Left lobe of liver (tissue), 2 donors: ENCODE results near the gene NTSR1. TPM values are rescaled to one million over a fixed set of nuclear protein-coding genes. Genes with fewer than 3 reads are reported as not detected.

Experiments
- ATAC-seq: fragments of 200-7000 bp; cut with Tn5 transposase; one replicate; pipeline ENCODE4 v1.9.1; 2020; ENCODE audit warnings: mild to moderate bottlenecking, moderate library complexity
- DNase-seq: peaks from one replicate; pipeline ENCODE4 v3.0.0-alpha.2; 2020; ENCODE audit warnings: low spot score
- total RNA-seq: library from RNA; stranded (reverse); gene quantifications from one replicate; pipeline ENCODE4 v1.2.1, GENCODE V29; 2021
- donor health status: DM: no; HTN: no; CAD: no; lungs with moderate emphysema.
- donor health status: DM: no; HTN: yes; CAD: no.

The NTSR1 gene
- total RNA-seq, 1 donor from 2014 or later = 0.10 TPM

DNA sequence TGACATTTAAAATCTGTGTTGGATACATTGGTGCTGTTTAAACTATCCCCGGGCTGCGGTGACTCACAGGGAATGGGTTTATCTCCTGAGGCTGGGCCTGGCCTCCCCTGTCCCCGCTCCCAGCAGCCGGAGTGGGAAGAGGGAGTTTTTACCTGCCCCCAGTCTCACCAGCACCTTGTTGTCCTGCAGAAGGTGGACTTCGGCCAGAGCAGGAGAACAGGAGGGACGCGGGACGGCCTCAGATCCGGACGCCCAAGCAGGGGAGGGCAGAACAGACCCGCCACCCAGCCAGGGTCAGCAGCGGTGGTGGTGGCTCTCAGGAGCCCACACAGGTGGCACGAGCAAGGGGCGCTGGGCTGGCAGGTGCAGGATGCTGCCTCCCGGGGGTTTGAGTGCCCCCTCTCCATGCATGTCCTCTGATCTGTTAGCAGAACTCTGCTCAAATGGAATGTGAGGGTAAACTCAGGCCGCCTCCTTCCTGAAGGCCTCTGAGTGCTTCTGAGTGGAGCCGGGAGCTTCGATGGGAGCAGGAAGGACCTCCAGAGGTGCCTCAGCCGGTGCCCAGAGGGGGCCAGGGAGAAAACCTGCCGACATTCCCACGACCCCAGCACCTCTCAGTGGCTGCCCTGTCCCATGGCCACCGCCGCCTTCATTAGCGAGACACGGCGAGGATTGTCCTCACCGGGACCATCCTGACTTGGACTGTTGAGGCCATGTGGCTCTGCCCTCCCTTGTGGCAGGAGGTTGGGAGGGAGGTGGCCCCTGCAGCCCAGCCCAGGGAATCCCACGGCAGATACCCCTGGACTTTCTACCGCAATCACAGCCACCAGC lies 44.2 kb downstream of the NTSR1 start:
- DNase-seq (no peak), ATAC-seq (peak; percentile 15)

DNA sequence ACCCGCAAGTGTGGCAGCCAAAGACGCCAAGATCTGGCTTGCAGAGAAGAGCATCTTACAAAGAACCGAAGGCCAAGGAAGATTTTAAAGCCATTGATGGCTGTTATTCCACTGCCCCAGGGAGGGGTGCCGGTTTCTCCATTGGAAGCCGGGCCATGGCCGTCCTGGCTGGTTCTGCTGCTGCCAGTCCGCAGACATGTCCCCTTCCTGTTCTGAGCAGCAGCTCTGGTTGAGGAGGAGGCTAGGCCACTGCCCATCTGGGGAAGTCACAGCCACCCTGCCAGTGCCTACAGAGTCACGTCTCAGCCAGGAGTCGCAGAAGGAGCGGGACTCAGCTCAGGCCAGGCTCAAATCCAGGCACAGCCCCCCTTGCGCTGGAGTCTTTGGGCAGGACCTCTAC lies 45.0 kb downstream of the NTSR1 start:
- ATAC-seq = no peak

DNA sequence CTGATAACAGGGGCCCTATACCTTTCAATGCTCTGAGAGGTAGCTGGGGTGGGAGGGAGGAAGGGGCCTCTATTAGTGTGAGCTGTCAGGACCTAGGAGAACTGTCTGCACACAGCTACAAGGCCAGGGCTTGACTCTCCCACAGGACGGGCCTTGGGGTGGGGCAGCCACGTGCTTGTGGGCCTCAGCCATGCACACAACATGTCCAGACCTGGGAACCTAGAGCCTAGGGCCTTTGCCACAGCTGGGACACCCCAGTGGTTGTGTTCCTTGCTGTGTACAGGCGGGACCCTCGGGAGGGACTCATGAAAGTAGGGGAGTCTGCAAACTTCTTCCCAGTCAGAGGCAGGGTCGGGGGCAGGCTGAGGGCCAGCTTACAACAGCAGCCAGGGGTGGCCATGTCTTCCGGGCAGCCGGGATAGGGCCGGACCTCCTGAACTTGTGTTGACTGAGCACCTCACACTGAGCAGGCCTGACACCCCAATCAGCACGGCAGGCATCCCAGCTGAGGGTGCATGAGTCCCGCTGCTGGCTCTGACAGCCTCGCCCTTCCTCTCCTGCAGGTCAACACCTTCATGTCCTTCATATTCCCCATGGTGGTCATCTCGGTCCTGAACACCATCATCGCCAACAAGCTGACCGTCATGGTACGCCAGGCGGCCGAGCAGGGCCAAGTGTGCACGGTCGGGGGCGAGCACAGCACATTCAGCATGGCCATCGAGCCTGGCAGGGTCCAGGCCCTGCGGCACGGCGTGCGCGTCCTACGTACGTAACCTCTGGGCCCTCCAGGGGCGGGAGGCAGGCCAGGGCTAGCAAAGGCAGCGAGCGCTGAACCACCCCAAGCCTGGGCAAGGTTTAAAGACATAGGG lies 45.7 kb downstream of the NTSR1 start:
- ATAC-seq (no peak), DNase-seq (no peak)

More for the DNA sequence above, 45.0 kb downstream of the NTSR1 start:
- no peak for DNase-seq

DNA sequence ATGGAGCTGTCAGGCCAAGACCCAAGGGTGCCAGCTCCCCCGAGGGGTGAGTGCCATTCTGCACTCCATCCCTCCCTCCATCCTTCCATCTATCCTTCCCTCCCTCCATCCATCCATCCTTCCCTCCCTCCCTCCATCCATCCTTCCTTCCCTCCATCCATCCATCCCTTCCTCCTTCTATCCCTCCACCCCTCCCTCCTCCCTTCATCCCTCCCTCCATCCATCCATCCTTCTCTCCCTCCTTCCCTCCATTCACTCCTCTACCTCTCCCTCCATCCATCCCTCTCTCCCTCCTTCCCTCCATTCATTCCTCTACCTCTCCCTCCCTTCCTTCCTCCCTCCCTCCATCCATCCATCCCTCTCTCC lies 46.3 kb downstream of the NTSR1 start:
- ATAC-seq (no peak), DNase-seq (no peak)

DNA sequence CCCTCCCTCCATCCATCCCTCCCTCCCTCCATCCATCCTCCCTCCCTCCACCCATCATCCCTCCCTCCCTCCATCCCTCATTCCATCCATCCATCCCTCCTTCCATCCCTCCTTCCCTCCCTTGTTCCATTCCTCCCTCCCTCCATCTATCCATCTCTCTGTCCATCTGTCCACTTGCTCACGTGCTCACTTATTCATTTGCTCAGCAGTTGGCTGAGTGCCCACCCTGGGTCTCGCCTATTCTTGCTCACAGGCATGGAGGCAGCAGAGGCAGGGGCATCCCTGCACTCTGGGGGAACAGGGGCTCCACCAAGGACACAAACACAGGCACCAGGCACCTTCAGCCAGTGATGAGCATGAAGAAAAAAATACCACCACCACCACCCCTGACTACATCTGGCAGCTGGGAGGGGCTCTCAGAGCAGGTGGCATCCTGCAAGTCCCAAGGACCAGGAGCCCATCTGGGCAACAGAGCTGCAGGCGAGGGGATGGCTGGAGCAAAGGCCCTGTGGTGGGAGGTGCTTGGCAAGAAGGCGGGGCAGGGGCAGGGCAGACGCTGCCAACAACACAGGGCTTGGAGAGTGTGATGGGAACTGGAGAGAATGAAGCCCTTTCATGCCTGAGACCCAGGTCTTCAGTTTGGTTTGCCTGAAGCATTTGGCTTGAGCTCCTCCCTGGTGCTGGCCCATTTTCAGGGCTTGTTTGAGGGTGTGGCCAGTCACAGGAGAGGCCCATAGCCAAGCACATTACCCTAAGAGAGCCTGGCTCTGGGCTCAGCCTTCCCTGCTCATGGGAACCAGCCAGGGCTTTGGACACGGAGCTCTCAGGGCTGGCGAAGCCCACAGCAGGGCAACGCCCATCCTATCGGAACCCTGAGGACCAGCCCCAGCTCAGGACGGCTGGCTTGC lies 47.4 kb downstream of the NTSR1 start:
- ATAC-seq = peak; percentile 64
- no peak for DNase-seq

DNA sequence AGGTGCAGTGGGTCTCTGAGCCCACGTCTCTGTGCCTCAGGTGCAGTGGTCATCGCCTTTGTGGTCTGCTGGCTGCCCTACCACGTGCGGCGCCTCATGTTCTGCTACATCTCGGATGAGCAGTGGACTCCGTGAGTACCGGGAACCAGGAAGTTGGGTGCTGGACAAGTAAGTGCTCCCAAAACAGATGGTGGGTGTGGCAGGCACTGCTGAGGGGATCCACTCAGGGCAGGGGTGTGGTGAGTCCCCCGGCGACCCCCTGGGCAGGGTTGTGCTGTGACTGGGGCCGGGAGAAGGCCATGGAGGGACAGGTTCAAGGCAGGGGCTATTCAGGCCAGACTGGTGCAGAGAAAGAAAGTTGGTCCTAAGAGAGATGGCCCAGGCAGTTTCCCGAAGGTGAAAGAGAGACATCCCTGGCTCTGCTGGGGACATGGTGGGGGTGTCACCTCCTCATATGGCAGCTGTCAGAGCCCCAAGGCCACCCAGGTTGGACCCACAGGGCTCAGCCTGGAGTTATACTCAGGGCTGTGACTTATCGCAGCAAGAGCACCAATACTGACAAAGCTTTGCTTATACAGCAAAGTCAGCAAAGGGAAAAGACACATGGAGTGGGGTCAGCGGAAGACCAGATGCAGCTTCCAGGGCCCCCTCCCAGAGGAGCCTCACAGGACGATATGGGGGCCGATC lies 49.7 kb downstream of the NTSR1 start:
- DNase-seq (no peak), ATAC-seq (no peak)

DNA sequence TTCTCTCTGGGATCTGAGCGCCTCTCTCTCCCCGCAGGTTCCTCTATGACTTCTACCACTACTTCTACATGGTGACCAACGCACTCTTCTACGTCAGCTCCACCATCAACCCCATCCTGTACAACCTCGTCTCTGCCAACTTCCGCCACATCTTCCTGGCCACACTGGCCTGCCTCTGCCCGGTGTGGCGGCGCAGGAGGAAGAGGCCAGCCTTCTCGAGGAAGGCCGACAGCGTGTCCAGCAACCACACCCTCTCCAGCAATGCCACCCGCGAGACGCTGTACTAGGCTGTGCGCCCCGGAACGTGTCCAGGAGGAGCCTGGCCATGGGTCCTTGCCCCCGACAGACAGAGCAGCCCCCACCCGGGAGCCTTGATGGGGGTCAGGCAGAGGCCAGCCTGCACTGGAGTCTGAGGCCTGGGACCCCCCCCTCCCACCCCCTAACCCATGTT lies 51.4 kb downstream of the NTSR1 start:
- ATAC-seq = no peak
- no peak for DNase-seq

DNA sequence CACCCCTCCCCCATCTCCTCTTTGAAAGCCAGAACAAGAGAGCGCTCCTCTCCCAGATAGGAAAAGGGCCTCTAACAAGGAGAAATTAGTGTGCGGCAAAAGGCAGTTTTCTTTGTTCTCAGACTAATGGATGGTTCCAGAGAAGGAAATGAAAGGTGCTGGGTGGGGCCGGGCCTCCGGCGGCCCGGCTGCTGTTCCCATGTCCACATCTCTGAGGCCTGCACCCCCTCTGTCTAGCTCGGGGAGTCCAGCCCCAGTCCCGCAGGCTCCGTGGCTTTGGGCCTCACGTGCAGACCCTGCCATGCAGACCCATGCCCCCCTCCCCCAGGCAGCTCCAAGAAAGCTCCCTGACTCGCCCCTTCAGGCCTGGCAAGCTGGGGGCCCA lies 51.8 kb downstream of the NTSR1 start:
- ATAC-seq (no peak), DNase-seq (no peak)

DNA sequence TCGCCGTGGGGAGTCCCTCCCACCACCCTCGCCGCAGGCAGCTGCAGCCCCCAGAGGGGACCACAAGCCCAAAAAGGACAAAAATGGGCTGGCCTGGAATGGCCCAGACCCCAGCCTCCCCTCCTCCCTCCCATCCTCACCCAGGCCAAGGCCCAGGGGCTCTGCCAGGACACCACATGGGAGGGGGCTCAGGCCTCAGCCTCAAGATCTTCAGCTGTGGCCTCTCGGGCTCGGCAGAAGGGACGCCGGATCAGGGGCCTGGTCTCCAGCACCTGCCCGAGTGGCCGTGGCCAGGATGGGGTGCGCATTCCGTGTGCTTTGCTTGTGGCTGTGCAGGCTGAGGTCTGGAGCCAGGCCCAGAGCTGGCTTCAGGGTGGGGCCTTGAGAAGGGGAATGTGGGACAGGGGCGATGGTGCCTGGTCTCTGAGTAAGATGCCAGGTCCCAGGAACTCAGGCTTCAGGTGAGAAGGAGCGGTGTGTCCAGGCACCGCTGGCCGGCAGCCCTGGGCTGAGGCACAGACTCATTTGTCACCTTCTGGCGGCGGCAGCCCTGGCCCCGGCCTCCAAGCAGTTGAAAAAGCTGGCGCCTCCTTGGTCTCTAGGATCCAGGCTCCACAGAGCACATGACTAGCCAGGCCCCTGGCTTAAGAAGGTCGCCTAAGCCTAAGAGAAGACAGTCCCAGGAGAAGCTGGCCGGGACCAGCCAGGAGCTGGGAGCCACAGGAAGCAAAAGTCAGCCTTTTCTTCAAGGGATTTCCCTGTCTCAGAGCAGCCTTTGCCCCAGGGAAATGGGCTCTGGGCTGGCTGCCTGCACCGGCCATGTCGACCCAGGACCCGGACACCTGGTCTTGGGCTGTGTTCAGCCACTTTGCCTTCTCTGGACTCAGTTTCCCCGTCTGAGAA lies 52.5 kb downstream of the NTSR1 start:
- no peak for ATAC-seq
- DNase-seq = no peak

DNA sequence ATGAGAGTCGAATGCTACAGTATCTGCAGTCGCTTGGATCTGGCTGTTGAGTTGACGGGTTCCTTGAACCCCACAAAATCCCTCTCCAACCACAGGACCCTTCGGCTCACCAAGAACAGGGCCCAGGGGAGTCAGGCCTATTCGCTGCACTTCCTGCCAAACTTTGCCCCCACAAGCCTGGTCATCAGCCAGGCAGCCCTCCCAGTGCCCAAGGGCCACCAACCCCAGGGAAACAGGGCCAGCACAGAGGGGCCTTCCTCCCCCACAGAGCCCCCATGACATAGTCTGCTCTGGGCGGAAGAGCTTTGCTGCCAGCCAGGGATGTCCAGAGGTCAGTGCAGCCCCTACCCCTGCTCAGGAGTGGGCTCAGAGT lies 53.1 kb downstream of the NTSR1 start:
- ATAC-seq = no peak

DNA sequence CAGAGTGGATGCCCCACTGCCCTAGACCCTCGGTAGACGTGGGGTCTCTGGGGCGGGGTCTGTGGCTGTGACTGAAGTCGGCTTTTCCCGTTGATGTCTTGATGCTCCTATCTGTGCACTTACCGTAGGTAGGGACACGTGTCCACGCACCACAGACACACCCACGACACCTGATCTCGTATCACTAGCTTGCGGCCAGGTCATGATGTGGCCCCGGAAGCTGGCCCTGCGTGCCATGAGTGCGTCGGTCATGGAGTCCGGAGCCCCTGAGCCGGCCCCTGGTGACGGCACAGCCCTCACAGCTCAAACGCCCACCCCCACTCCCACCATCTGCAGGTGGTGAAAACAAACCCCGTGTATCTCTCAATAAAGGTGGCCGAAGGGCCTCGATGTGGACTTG lies 53.7 kb downstream of the NTSR1 start:
- DNase-seq = no peak
- ATAC-seq = no peak

More for the DNA sequence above, 53.1 kb downstream of the NTSR1 start:
- DNase-seq = no peak

DNA sequence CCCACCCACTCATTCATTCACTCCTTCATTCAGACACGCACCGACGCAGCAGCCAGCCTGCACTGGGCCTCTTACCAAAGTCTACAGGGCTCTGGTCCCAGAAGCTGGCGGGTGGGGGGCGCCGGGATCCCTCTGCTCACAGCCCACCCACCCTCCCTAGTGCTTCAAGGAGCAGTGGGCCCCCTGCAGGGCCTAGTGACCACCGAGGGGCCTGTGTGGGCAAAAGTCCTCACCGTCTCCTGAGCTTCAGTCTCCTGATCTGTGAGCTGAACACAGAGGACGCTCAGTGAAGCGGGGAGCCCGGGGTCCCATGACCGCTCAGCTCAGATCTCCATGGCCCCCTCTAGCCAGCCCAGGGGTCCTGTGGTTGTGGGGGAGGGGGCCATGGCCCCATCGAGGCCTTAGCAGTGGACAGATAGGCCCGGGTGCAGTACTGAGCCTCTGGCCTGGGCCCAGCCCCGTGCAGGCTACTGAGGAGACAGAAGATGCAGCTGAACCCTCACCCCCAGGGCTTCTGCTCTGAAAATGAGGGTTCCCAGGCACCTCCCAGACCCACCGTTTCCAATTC lies 54.2 kb downstream of the NTSR1 start:
- ATAC-seq = no peak

DNA sequence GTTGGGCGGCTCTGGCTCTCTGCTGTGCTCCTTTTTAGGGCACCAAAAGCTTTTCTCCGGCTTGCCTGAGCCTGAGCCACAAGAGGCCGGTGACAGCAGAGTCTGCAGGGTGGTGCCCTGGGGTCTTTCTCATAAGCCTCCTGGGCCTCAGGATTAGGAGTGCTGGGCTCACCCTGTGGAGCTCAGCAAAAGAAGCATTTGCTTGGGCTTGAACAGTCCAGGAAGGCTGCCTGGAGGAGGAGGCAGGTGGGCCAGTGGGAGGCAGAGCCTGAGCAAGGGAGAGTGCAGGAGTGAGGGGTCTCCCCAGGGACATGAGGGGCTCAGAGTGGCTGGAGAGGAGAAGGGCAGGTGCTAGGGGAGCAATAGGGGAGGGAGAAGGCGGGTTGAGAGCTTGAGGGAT lies 54.8 kb downstream of the NTSR1 start:
- ATAC-seq (no peak), DNase-seq (no peak)

More for the DNA sequence above, 54.2 kb downstream of the NTSR1 start:
- no peak for DNase-seq

DNA sequence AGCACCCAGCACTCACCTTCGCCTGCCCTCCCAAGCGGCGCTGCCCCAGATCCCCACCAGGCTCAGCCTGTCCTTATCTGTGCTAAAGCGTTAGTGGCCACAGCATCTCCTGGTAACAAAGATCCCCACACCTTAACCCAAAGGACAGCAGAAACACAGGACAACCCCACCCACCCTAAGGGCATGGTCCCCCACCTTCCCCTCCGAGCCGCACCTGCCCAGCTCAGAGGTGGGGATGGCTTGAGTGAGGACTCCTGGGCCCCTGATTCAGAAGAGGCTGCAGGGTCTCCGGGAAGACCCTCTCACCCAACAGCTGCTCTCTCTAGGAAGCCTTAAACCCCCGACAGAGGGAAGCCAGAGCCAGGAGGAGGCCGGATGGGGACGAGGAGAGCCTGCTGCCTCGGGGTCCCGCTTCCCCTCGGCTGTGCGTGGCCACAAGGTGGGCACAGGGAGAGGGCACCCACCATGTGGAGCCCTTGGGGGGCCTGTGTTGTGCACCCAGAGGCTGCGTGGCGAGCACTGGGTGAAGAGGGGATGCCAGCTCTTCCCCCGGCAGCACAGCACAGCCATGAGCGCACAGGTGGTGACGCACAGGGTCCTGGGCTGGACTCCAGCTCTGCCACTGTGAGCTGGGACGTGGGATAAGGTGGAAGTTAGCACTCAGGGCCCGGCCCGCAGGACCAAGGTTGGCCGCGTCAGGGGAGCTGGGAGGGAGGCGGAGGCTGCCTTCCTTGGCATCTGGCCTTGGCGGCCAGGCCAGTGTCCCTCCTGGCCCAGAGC lies 55.7 kb downstream of the NTSR1 start:
- no peak for ATAC-seq
- no peak for DNase-seq

DNA sequence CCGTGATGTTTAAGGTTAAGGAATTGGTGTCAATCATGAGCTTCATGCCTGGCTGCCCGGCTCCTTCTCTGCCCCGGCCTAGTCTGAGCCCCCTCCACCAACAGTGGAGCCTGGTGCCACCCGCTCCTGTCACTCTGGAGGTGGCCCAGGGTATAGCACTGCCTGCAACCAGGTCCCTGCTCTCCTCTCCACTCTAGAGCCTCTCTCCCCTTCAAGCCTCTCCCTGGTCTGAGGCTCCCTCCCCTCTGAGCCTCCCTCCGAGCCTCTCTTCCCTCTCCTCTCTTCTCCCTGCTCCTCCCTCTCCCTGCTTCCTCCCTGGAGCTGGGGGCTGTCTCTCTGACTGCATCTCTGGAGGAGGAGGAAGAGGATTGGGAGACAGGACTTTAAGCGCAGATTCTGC lies 56.4 kb downstream of the NTSR1 start:
- DNase-seq (no peak), ATAC-seq (no peak)

DNA sequence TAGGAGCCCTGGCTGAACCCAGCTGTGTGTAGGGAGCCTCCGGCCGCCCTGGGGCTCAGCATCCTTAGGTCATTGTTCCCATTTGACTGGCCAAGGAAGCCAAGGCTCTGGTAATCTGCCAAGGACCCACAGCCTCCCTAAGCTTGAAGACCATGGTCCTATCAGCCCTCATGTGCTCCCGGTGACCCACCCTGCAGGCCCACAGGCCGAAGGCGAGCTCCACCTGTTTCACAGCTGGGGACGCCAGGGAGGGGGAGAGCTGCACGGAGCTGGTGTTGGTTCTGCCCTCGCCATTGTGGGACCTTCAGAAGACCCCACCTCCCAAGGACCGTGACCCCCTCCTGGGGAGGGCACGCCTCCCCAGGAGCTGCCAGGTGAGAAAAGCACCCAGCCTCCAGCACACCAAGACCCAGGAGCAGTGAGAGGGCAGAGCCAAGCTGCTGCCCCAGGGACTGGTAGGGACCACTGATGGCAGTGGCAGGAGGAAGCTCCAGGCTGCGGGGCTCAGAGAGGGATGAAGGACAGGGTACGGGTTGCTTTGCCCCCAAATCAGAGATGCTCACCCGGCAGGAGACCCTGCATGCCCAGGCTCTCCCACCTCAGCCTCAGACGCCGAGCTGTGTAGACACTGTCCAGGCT lies 56.9 kb downstream of the NTSR1 start:
- ATAC-seq (no peak), DNase-seq (no peak)

DNA sequence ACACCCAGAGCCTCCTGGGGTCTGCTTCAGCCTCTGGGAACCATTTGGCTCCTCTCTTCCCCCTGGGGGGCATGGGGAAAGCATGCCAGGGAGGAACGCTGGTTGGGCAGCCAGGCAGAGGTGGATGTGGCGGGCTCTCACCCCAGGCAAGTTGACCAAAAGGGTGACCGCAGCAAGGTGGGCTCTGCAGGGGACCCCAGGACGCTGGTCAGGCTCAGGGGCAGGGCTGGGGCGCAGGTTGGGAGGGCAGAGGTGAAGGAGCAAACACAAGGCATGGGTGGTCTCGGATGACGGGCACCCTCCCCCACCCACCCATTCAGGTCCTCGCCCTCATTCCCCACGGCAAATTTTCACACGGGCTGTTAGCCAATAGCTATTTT lies 57.4 kb downstream of the NTSR1 start:
- ATAC-seq (no peak), DNase-seq (no peak)

DNA sequence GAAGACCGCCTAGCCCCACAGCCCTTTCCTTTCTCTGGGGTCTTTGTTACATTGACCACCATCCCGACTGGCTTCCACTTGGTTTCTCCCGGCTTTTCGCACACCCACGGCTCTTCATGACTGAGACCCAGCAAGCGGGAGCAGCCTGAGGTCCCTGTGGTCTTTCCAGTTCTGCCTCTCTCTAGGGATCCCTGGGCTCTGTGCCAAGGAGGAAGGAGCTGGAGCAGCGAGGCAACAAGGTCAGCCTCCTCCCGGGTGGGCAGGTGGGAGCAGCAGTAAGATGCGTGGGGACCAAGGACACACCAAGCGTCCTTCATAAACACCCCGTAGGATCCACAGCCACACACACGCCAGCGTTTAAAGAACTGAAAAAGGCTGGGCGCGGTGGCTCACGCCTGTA lies 58.1 kb downstream of the NTSR1 start:
- ATAC-seq (no peak), DNase-seq (no peak)
